ENCODE data around the gene SLC25A21. TPM values are rescaled to one million over a fixed set of nuclear protein-coding genes. Genes with fewer than 3 reads are reported as not detected.
"Not testable (repeated sequence)": the region's sequence is repeated elsewhere in the genome, so short reads cannot be mapped to it uniquely, and the experiment has no call there.

Gene SLC25A21
- total and polyA plus RNA-seq, 9 donors = 0.85 to 3.3 (median 1.1) TPM

- no peak for DNase-seq
- no CpG with 5 or more reads among the region's 4 CpGs for WGBS (ENCODE audit: insufficient coverage)
- Histone ChIP-seq H3K27me3 (ENCODE audit: control insufficient read depth, insufficient read depth, low read length) (no peaks in the 10 kb centered on the region), H3K36me3 (ENCODE audit: control insufficient read depth, insufficient read depth, low read length) (no peaks in the 10 kb centered on the region), H3K4me3 (ENCODE audit: low read length) (no peak overlapping the region), H3K27ac (ENCODE audit: low read length) (no peak overlapping the region), H3K9me3 (replicated peaks; ENCODE audit: control insufficient read depth, low read depth, low read length) (no peaks in the 10 kb centered on the region), H3K4me1 (ENCODE audit: control insufficient read depth, insufficient read depth, low read length) (no peaks in the 10 kb centered on the region)
Measured at GRCh38 chr14:36713960-36714703, 458.3 kb downstream of the SLC25A21 start.

- H3K4me3 ChIP-seq (ENCODE audit: low read length) = no peak overlapping the region
- no peaks in the 10 kb centered on the region for H3K27me3 ChIP-seq (ENCODE audit: control insufficient read depth, insufficient read depth, low read length)
- H3K9me3 ChIP-seq (replicated peaks; ENCODE audit: control insufficient read depth, low read depth, low read length) = no peaks in the 10 kb centered on the region
- no peak overlapping the region for H3K27ac ChIP-seq (ENCODE audit: low read length)
- no peak for DNase-seq
- H3K4me1 ChIP-seq (ENCODE audit: control insufficient read depth, insufficient read depth, low read length) = no peaks in the 10 kb centered on the region
- no peaks in the 10 kb centered on the region for H3K36me3 ChIP-seq (ENCODE audit: control insufficient read depth, insufficient read depth, low read length)
Measured at GRCh38 chr14:36707570-36707969, 464.8 kb downstream of the SLC25A21 start.

GRCh38 chr14:36702474-36702873, 469.9 kb downstream of the SLC25A21 start:
- DNase-seq = no peak
- Histone ChIP-seq H3K27me3 (ENCODE audit: control insufficient read depth, insufficient read depth, low read length) (no peaks in the 10 kb centered on the region), H3K4me3 (ENCODE audit: low read length) (no peak overlapping the region), H3K4me1 (ENCODE audit: control insufficient read depth, insufficient read depth, low read length) (no peaks in the 10 kb centered on the region), H3K27ac (ENCODE audit: low read length) (no peak overlapping the region), H3K9me3 (replicated peaks; ENCODE audit: control insufficient read depth, low read depth, low read length) (no peaks in the 10 kb centered on the region), H3K36me3 (ENCODE audit: control insufficient read depth, insufficient read depth, low read length) (no peaks in the 10 kb centered on the region)
- no CpG with 5 or more reads among the region's 2 CpGs for WGBS (ENCODE audit: insufficient coverage)

- no CpG with 5 or more reads among the region's 1 CpG for WGBS (ENCODE audit: insufficient coverage)
- no peak overlapping the region for H3K27ac ChIP-seq (ENCODE audit: low read length)
- DNase-seq = no peak
- H3K27me3 ChIP-seq (ENCODE audit: control insufficient read depth, insufficient read depth, low read length) = no peaks in the 10 kb centered on the region
- no peak overlapping the region for H3K4me3 ChIP-seq (ENCODE audit: low read length)
- H3K9me3 ChIP-seq (replicated peaks; ENCODE audit: control insufficient read depth, low read depth, low read length) = no peaks in the 10 kb centered on the region
- H3K4me1 ChIP-seq (ENCODE audit: control insufficient read depth, insufficient read depth, low read length) = no peaks in the 10 kb centered on the region
- no peaks in the 10 kb centered on the region for H3K36me3 ChIP-seq (ENCODE audit: control insufficient read depth, insufficient read depth, low read length)
Measured at GRCh38 chr14:36701132-36701531, 471.3 kb downstream of the SLC25A21 start.

GRCh38 chr14:36700651-36701050, 471.8 kb downstream of the SLC25A21 start:
- 100% methylated on average over 1 of the region's 1 CpG for WGBS (ENCODE audit: insufficient coverage)
- no peaks in the 10 kb centered on the region for H3K9me3 ChIP-seq (replicated peaks; ENCODE audit: control insufficient read depth, low read depth, low read length)
- no peaks in the 10 kb centered on the region for H3K27me3 ChIP-seq (ENCODE audit: control insufficient read depth, insufficient read depth, low read length)
- no peaks in the 10 kb centered on the region for H3K4me1 ChIP-seq (ENCODE audit: control insufficient read depth, insufficient read depth, low read length)
- DNase-seq = no peak
- H3K4me3 ChIP-seq (ENCODE audit: low read length) = no peak overlapping the region
- H3K27ac ChIP-seq (ENCODE audit: low read length) = no peak overlapping the region
- H3K36me3 ChIP-seq (ENCODE audit: control insufficient read depth, insufficient read depth, low read length) = no peaks in the 10 kb centered on the region

- H3K4me3 ChIP-seq (ENCODE audit: low read length); DNase-seq; H3K27me3 ChIP-seq (ENCODE audit: control insufficient read depth, insufficient read depth, low read length); H3K27ac ChIP-seq (ENCODE audit: low read length); H3K36me3 ChIP-seq (ENCODE audit: control insufficient read depth, insufficient read depth, low read length); H3K9me3 ChIP-seq (replicated peaks; ENCODE audit: control insufficient read depth, low read depth, low read length); H3K4me1 ChIP-seq (ENCODE audit: control insufficient read depth, insufficient read depth, low read length): not testable (repeated sequence)
- WGBS (ENCODE audit: insufficient coverage) = 79% methylated on average over 6 of the region's 7 CpGs
Measured at GRCh38 chr14:36699420-36699819, 473.0 kb downstream of the SLC25A21 start.

- Histone ChIP-seq H3K4me3 (ENCODE audit: low read length) (no peak overlapping the region), H3K27ac (ENCODE audit: low read length) (no peak overlapping the region), H3K9me3 (replicated peaks; ENCODE audit: control insufficient read depth, low read depth, low read length) (no peaks in the 10 kb centered on the region), H3K27me3 (ENCODE audit: control insufficient read depth, insufficient read depth, low read length) (no peaks in the 10 kb centered on the region), H3K36me3 (ENCODE audit: control insufficient read depth, insufficient read depth, low read length) (no peaks in the 10 kb centered on the region), H3K4me1 (ENCODE audit: control insufficient read depth, insufficient read depth, low read length) (no peaks in the 10 kb centered on the region)
- WGBS (ENCODE audit: insufficient coverage) = no CpG with 5 or more reads among the region's 1 CpG
- no peak for DNase-seq
Measured at GRCh38 chr14:36690311-36691040, 481.9 kb downstream of the SLC25A21 start.

- no peak for DNase-seq
Measured at GRCh38 chr14:36684946-36685345, 487.5 kb downstream of the SLC25A21 start.

GRCh38 chr14:36683083-36683724, 489.2 kb downstream of the SLC25A21 start:
- WGBS (ENCODE audit: insufficient coverage) = 44% methylated on average over 2 of the region's 9 CpGs
- Histone ChIP-seq H3K4me1 (ENCODE audit: control insufficient read depth, insufficient read depth, low read length) (no peaks in the 10 kb centered on the region), H3K9me3 (replicated peaks; ENCODE audit: control insufficient read depth, low read depth, low read length) (no peaks in the 10 kb centered on the region)

More at GRCh38 chr14:36684946-36685345, 487.5 kb downstream of the SLC25A21 start:
- Histone ChIP-seq H3K27me3 (ENCODE audit: control insufficient read depth, insufficient read depth, low read length) (peaks cover 4% of the 10 kb centered on the region), H3K9me3 (replicated peaks; ENCODE audit: control insufficient read depth, low read depth, low read length) (no peaks in the 10 kb centered on the region), H3K4me1 (ENCODE audit: control insufficient read depth, insufficient read depth, low read length) (no peaks in the 10 kb centered on the region), H3K4me3 (ENCODE audit: low read length) (no peak overlapping the region), H3K36me3 (ENCODE audit: control insufficient read depth, insufficient read depth, low read length) (no peaks in the 10 kb centered on the region), H3K27ac (ENCODE audit: low read length) (no peak overlapping the region)
- no CpG with 5 or more reads among the region's 3 CpGs for WGBS (ENCODE audit: insufficient coverage)

GRCh38 chr14:36682338-36682737, 490.1 kb downstream of the SLC25A21 start:
- H3K4me3 ChIP-seq (ENCODE audit: low read length) = no peak overlapping the region
- H3K27ac ChIP-seq (ENCODE audit: low read length) = no peak overlapping the region
- H3K27me3 ChIP-seq (ENCODE audit: control insufficient read depth, insufficient read depth, low read length) = peaks cover 6% of the 10 kb centered on the region
- H3K36me3 ChIP-seq (ENCODE audit: control insufficient read depth, insufficient read depth, low read length) = no peaks in the 10 kb centered on the region
- H3K4me1 ChIP-seq (ENCODE audit: control insufficient read depth, insufficient read depth, low read length) = no peaks in the 10 kb centered on the region
- no peaks in the 10 kb centered on the region for H3K9me3 ChIP-seq (replicated peaks; ENCODE audit: control insufficient read depth, low read depth, low read length)
- DNase-seq = no peak
- no CpG with 5 or more reads among the region's 4 CpGs for WGBS (ENCODE audit: insufficient coverage)

More at GRCh38 chr14:36683083-36683724, 489.2 kb downstream of the SLC25A21 start:
- no peak for DNase-seq
- Histone ChIP-seq H3K27ac (ENCODE audit: low read length) (no peak overlapping the region), H3K36me3 (ENCODE audit: control insufficient read depth, insufficient read depth, low read length) (no peaks in the 10 kb centered on the region), H3K27me3 (ENCODE audit: control insufficient read depth, insufficient read depth, low read length) (peaks cover 4% of the 10 kb centered on the region), H3K4me3 (ENCODE audit: low read length) (no peak overlapping the region)

Measured in muscle of leg (tissue), 11 donors.